H1 (cell line): Measurements from ENCODE around the gene IL12B. TPM values are rescaled to one million over a fixed set of nuclear protein-coding genes. Genes with fewer than 3 reads are reported as not detected.

ENCODE experiments used
- CTCF ChIA-PET: fragments of 300-600 bp; sonication (Branson Sonifier 250); formaldehyde crosslinking; loops from one replicate; lab custom pipeline; 2021; ENCODE audit not compliant: partially characterized antibody; lab: Charles Lee
- POLR2A ChIA-PET: fragments of 300-600 bp; sonication (Branson Sonifier 250); formaldehyde crosslinking; loops from one replicate; lab custom pipeline; 2021; ENCODE audit warnings: inconsistent platforms; ENCODE audit not compliant: partially characterized antibody; lab: Charles Lee
- DNase-seq, 2 experiments: peaks; one replicate each; pipeline versions ENCODE4 v3.0.0 to v3.0.0-alpha.2; 2010 to 2022; ENCODE audit warnings: low spot score in 2 of 2, low read depth in 1 of 2, mixed read lengths in 1 of 2
- FAIRE-seq: peaks from 2 replicates; lab custom pipeline; 2011; peaks lifted over from hg19 to GRCh38; lab: Jason Lieb, UNC
- H2AFZ ChIP-seq: 2 replicates; pipeline ENCODE4 v1.8.1; 2012; ENCODE audit warnings: low read length, inconsistent platforms
- H2AK5ac ChIP-seq: 2 replicates; pipeline ENCODE4 v1.6.1; 2013; ENCODE audit warnings: low read depth, low read length
- H2BK120ac ChIP-seq: replicated peaks from 2 replicates; pipeline ENCODE3; 2013; ENCODE audit warnings: low read depth, low read length, inconsistent platforms
- H2BK12ac ChIP-seq: 2 replicates; pipeline ENCODE4 v1.6.1; 2013; ENCODE audit warnings: low read depth, low read length
- H2BK15ac ChIP-seq: 2 replicates; pipeline ENCODE4 v1.6.1; 2013; ENCODE audit warnings: low read length
- H2BK20ac ChIP-seq: 2 replicates; pipeline ENCODE4 v1.6.1; 2013; ENCODE audit warnings: low read length
- H2BK5ac ChIP-seq: 2 replicates; pipeline ENCODE4 v1.6.1; 2013; ENCODE audit warnings: low read depth, low read length
- H3K14ac ChIP-seq: 2 replicates; pipeline ENCODE4 v1.6.1; 2013; ENCODE audit warnings: inconsistent platforms; ENCODE audit not compliant: insufficient read length
- H3K18ac ChIP-seq: 2 replicates; pipeline ENCODE4 v1.6.1; 2013; ENCODE audit warnings: low read length; ENCODE audit errors: extremely low read depth
- H3K23ac ChIP-seq: 2 replicates; pipeline ENCODE4 v1.6.1; 2013; ENCODE audit warnings: inconsistent platforms; ENCODE audit not compliant: insufficient read length
- H3K23me2 ChIP-seq: 2 replicates; pipeline ENCODE4 v1.6.1; 2013; ENCODE audit warnings: low read depth, low read length
- H3K27ac ChIP-seq: 2 replicates; pipeline ENCODE4 v1.6.1; 2011; ENCODE audit warnings: low read depth, low read length, inconsistent platforms
- H3K27me3 ChIP-seq, 4 experiments: replicated peaks in 1 of 4; 1 replicate in 1 of 4; 2 replicates in 3 of 4; pipeline versions ENCODE4 v1.6.1 to v1.8.1; 2011 to 2013; ENCODE audit warnings: low read length in 3 of 4, mild to moderate bottlenecking in 3 of 4, inconsistent platforms in 2 of 4, mixed read lengths in 2 of 4, moderate library complexity in 1 of 4; ENCODE audit not compliant: control insufficient read depth in 3 of 4, insufficient read depth in 3 of 4; ENCODE audit errors: extremely low read depth in 1 of 4
- H3K36me3 ChIP-seq, 4 experiments: 2 replicates each; pipeline versions ENCODE4 v1.6.1 to v1.8.1; 2011 to 2013; ENCODE audit warnings: mild to moderate bottlenecking in 4 of 4, low read length in 3 of 4, moderate library complexity in 2 of 4, control low read depth in 1 of 4, inconsistent platforms in 1 of 4; ENCODE audit not compliant: insufficient read depth in 4 of 4, control insufficient read depth in 2 of 4
- H3K4ac ChIP-seq: replicated peaks from 2 replicates; pipeline ENCODE3; 2013; ENCODE audit warnings: low read length, low read depth, mixed read lengths, inconsistent platforms; ENCODE audit not compliant: insufficient read length
- H3K4me1 ChIP-seq, 4 experiments: replicated peaks in 1 of 4; 1 replicate in 1 of 4; 2 replicates in 3 of 4; pipeline versions ENCODE4 v1.6.1 to v1.8.1; 2011 to 2013; ENCODE audit warnings: low read length in 3 of 4, inconsistent platforms in 2 of 4, mixed read lengths in 1 of 4; ENCODE audit not compliant: insufficient read depth in 4 of 4, control insufficient read depth in 3 of 4
- H3K4me2 ChIP-seq, 2 experiments: 2 replicates each; pipeline versions ENCODE4 v1.6.1 to v1.8.1; 2011 to 2013; ENCODE audit warnings: low read depth in 2 of 2, low read length in 2 of 2, control low read depth in 1 of 2, inconsistent platforms in 1 of 2, mild to moderate bottlenecking in 1 of 2; ENCODE audit not compliant: insufficient read depth in 1 of 2
- H3K4me3 ChIP-seq, 4 experiments: fragments of 200-600, 300-600 bp in 1 of 4; sonication (generic), shearing (Covaris generic), sonication (Bioruptor Twin) in 1 of 4; 2 replicates each; pipeline versions ENCODE4 v1.5.1 to v1.8.1; 2011 to 2016; ENCODE audit warnings: low read length in 4 of 4, low read depth in 3 of 4, control low read depth in 2 of 4, inconsistent platforms in 2 of 4, mild to moderate bottlenecking in 2 of 4, mixed read lengths in 1 of 4, moderate library complexity in 1 of 4; ENCODE audit not compliant: insufficient read depth in 2 of 4; ENCODE audit errors: extremely low read depth in 1 of 4
- H3K56ac ChIP-seq: replicated peaks from 2 replicates; pipeline ENCODE3; 2013; ENCODE audit warnings: low read depth, mild to moderate bottlenecking, mixed read lengths, low read length, inconsistent platforms; ENCODE audit not compliant: insufficient read length
- H3K79me1 ChIP-seq: 2 replicates; pipeline ENCODE4 v1.6.1; 2013; ENCODE audit warnings: low read depth, low read length, control low read depth
- H3K79me2 ChIP-seq, 2 experiments: 2 replicates each; pipeline versions ENCODE4 v1.6.1 to v1.8.1; 2012 to 2013; ENCODE audit warnings: low read length in 2 of 2, mild to moderate bottlenecking in 2 of 2, inconsistent platforms in 1 of 2; ENCODE audit not compliant: insufficient read depth in 2 of 2, control insufficient read depth in 1 of 2
- H3K9ac ChIP-seq, 4 experiments: replicated peaks in 1 of 4; 1 replicate in 1 of 4; 2 replicates in 3 of 4; pipeline versions ENCODE4 v1.6.1 to v1.8.1; 2011 to 2013; ENCODE audit warnings: low read depth in 3 of 4, low read length in 3 of 4, control low read depth in 2 of 4, mild to moderate bottlenecking in 2 of 4, moderate library complexity in 2 of 4, inconsistent platforms in 1 of 4; ENCODE audit errors: extremely low read depth in 1 of 4
- H3K9me3 ChIP-seq, 2 experiments: 2 replicates each; pipeline versions ENCODE4 v1.6.1 to v1.8.1; 2012 to 2013; ENCODE audit warnings: mild to moderate bottlenecking in 2 of 2, moderate library complexity in 2 of 2, control low read depth in 1 of 2, inconsistent platforms in 1 of 2, low read depth in 1 of 2, low read length in 1 of 2, mixed read lengths in 1 of 2; ENCODE audit not compliant: insufficient read depth in 2 of 2
- H4K20me1 ChIP-seq, 2 experiments: replicated peaks in 1 of 2; 2 replicates each; pipeline versions ENCODE3 to v1.8.1; 2011 to 2013; ENCODE audit warnings: inconsistent platforms in 2 of 2, low read length in 2 of 2, mild to moderate bottlenecking in 1 of 2; ENCODE audit not compliant: insufficient read depth in 2 of 2, control insufficient read depth in 1 of 2
- H4K5ac ChIP-seq: 2 replicates; pipeline ENCODE4 v1.6.1; 2013; ENCODE audit warnings: low read length, low read depth, mixed read lengths, inconsistent platforms; ENCODE audit not compliant: insufficient read length
- H4K8ac ChIP-seq: 2 replicates; pipeline ENCODE4 v1.8.0; 2013; ENCODE audit warnings: mild to moderate bottlenecking, moderate library complexity, low read length, inconsistent platforms; ENCODE audit not compliant: insufficient read depth; ENCODE audit errors: extremely low read depth
- H4K91ac ChIP-seq: replicated peaks from 2 replicates; pipeline ENCODE3; 2013; ENCODE audit warnings: low read length, mixed read lengths, inconsistent platforms; ENCODE audit not compliant: insufficient read length
- CEBPB ChIP-seq: IDR thresholded peaks from 2 replicates; pipeline ENCODE4 v1.6.1; 2012; ENCODE audit warnings: low read depth, low read length
- CHD2 ChIP-seq: IDR thresholded peaks from 2 replicates; pipeline ENCODE4 v1.6.1; 2012; ENCODE audit warnings: low read length, improper control_type of control experiment
- EGR1 ChIP-seq: IDR thresholded peaks from 2 replicates; pipeline ENCODE4 v1.6.1; 2011; ENCODE audit warnings: low read depth, low read length, borderline replicate concordance
- EP300 ChIP-seq, 2 experiments: IDR thresholded peaks; 1 replicate in 1 of 2; 2 replicates in 1 of 2; pipeline ENCODE4 v1.6.1; 2011 to 2012; ENCODE audit warnings: low read depth in 2 of 2, low read length in 2 of 2, mild to moderate bottlenecking in 2 of 2, borderline replicate concordance in 1 of 2, inconsistent platforms in 1 of 2, moderate library complexity in 1 of 2
- NRF1 ChIP-seq: IDR thresholded peaks from 2 replicates; pipeline ENCODE4 v1.6.1; 2011; ENCODE audit warnings: mild to moderate bottlenecking, low read depth, low read length, improper control_type of control experiment
- POLR2AphosphoS5 ChIP-seq: IDR thresholded peaks from 2 replicates; pipeline ENCODE4 v1.6.1; 2011; ENCODE audit warnings: low read depth, low read length
- WGBS, 2 experiments: shearing (Covaris generic) in 1 of 2; methylation state at CpG; one replicate each; pipeline versions ENCODE4 v1.1.6 to v1.1.7; 2013 to 2015; ENCODE audit warnings: low lambda C conversion rate in 2 of 2, mixed read lengths in 2 of 2, inconsistent platforms in 1 of 2, low coverage in 1 of 2, missing lambda C conversion rate in 1 of 2; ENCODE audit not compliant: insufficient replicate concordance in 2 of 2, insufficient coverage in 1 of 2, insufficient read length in 1 of 2; ENCODE audit errors: extremely low coverage in 1 of 2, missing lambda C conversion rate in 1 of 2; 5-methylcytosine and 5-hydroxymethylcytosine counted together
- polyA plus RNA-seq, 7 experiments: library from polyadenylated mRNA; depleted of rRNA in 3 of 7; stranded (reverse) in 5 of 7; unstranded in 2 of 7; fragments of >200 nt in 5 of 7; fragments of 200-250 nt in 2 of 7; gene quantifications; 1 replicate in 5 of 7; 2 replicates in 1 of 7; 4 replicates in 1 of 7; pipeline versions ENCODE4 v1.2.1 to v1.2.3, GENCODE V29; 2011 to 2013; ENCODE audit warnings: missing spikeins in 2 of 7, mixed read lengths in 2 of 7
- total RNA-seq: library from RNA; stranded (reverse); fragmentation: NEBNext Ultra II Directional; extraction: Animal tissue kit (Norgen Biotek cat#: 25700); gene quantifications from 2 replicates; pipeline ENCODE4 v1.2.1, GENCODE V29; 2021

Gene IL12B
- total and polyA plus RNA-seq, 2 of the 8 experiments (the other 6 are each of a cell fraction or from before 2014, with no cell fraction given): not detected

GRCh38 chr5:159322180-159322579, 8.1 kb downstream of the IL12B start:
- H3K4me3 ChIP-seq: no peak overlapping the region
- H4K20me1 ChIP-seq: no peaks in the 10 kb centered on the region
- no peak overlapping the region for H2AK5ac ChIP-seq
- H3K79me1 ChIP-seq: no peaks in the 10 kb centered on the region
- H3K14ac ChIP-seq: no peak overlapping the region
- H3K18ac ChIP-seq: no peak overlapping the region
- no peaks in the 10 kb centered on the region for H3K79me2 ChIP-seq
- 86% methylated on average over 6 of the region's 6 CpGs; no CpG with 5 or more reads in 1 of the 2 experiments for WGBS, 2 experiments
- DNase-seq (no peak), FAIRE-seq (no peak)
- no peak overlapping the region for H2BK20ac ChIP-seq
- no peak overlapping the region for H4K5ac ChIP-seq
- H3K36me3 ChIP-seq: no peaks in the 10 kb centered on the region
- CTCF ChIA-PET: no interaction called here
- H3K27me3 ChIP-seq: no peaks in the 10 kb centered on the region
- no peak overlapping the region for H2AFZ ChIP-seq
- H3K23ac ChIP-seq: no peak overlapping the region
- no peaks in the 10 kb centered on the region for H3K9me3 ChIP-seq
- H2BK5ac ChIP-seq: no peak overlapping the region
- H4K91ac ChIP-seq: no peak overlapping the region
- H2BK120ac ChIP-seq: no peak overlapping the region
- H2BK12ac ChIP-seq: no peak overlapping the region
- H3K4me2 ChIP-seq: no peak overlapping the region
- no peak overlapping the region for H3K56ac ChIP-seq
- H4K8ac ChIP-seq: no peak overlapping the region
- H3K9ac ChIP-seq: no peak overlapping the region
- no peak overlapping the region for H2BK15ac ChIP-seq
- H3K27ac ChIP-seq: no peak overlapping the region
- no peaks in the 10 kb centered on the region for H3K23me2 ChIP-seq
- POLR2A ChIA-PET: no interaction called here
- no peak overlapping the region for H3K4ac ChIP-seq
- H3K4me1 ChIP-seq: no peaks in the 10 kb centered on the region
- TF ChIP-seq NRF1 (no peak), EGR1 (no peak), CEBPB (no peak), CHD2 (no peak), POLR2AphosphoS5 (no peak), EP300 (IDR thresholded peaks at IDR 0.05; ENCODE audit: borderline replicate concordance in 1 of 2, low read depth in 2 of 2, low read length in 2 of 2) (no peak)
